Testis (tissue), 3 donors: Measurements from ENCODE around the gene PRTG. TPM values are rescaled to one million over a fixed set of nuclear protein-coding genes. Genes with fewer than 3 reads are reported as not detected.
"Not testable (repeated sequence)": the region's sequence is repeated elsewhere in the genome, so short reads cannot be mapped to it uniquely, and the experiment has no call there.

Source experiments
- DNase-seq: peaks from one replicate; pipeline ENCODE4 v3.0.0-alpha.2; 2019
- H3K27ac ChIP-seq, 2 donors: fragments of 200-600 bp; sonication (generic); one replicate each; pipeline ENCODE4 v1.5.1; 2019
- H3K27me3 ChIP-seq: fragments of 200-600 bp; sonication (generic); one replicate; pipeline ENCODE4 v1.5.1; 2019
- H3K36me3 ChIP-seq: fragments of 200-600 bp; sonication (generic); one replicate; pipeline ENCODE4 v1.5.1; 2017; ENCODE audit warnings: low read depth; ENCODE audit errors: missing control alignments
- H3K4me1 ChIP-seq: fragments of 200-600 bp; sonication (generic); one replicate; pipeline ENCODE4 v1.5.1; 2019
- H3K4me3 ChIP-seq, 2 donors: fragments of 200-600 bp; sonication (generic); one replicate each; pipeline ENCODE4 v1.5.1; 2017 to 2019
- H3K9me3 ChIP-seq: fragments of 200-600 bp; sonication (generic); one replicate; pipeline ENCODE4 v1.5.1; 2017
- POLR2A ChIP-seq: fragments of 450-650 bp; IDR thresholded peaks from one replicate; pipeline ENCODE4 v1.6.1; 2017; ENCODE audit warnings: antibody characterized with exemption, mild to moderate bottlenecking, moderate library complexity
- WGBS, 2 donors: methylation state at CpG; one replicate each; pipeline ENCODE4 v1.1.5; 2018; 5-methylcytosine and 5-hydroxymethylcytosine counted together
- intact Hi-C: fragments of 100-400 bp; cut with DNase I; formaldehyde crosslinking; loops from one replicate; pipeline ENCODE4 v1.15.1; 2023; ENCODE audit warnings: low total_unique reads
- polyA plus RNA-seq: library from polyadenylated mRNA; stranded (reverse); fragments of 350-450 nt; fragmentation: Illumina TruSeq; extraction: RNeasy Lipid Tissue Mini Kit (QIAGEN cat#74804); gene quantifications from one replicate; pipeline ENCODE4 v1.2.3, GENCODE V29; 2014; ENCODE audit warnings: low read depth, low replicate concordance; ENCODE audit not compliant: insufficient read depth
- total RNA-seq, 2 donors: library from RNA; depleted of rRNA; stranded (reverse); fragments of >200 nt; gene quantifications; one replicate each; pipeline ENCODE4 v1.2.3, GENCODE V29; 2016
- TF ChIP-seq, protein P1 (sequence below), 3 experiments: fragments of 450-650 bp in 2 of 3; fragments of 200-600 bp in 1 of 3; sonication (generic) in 1 of 3; IDR thresholded peaks; one replicate each; pipeline ENCODE4 v1.5.1; 2016 to 2019; ENCODE audit warnings: antibody characterized with exemption in 3 of 3, mild to moderate bottlenecking in 2 of 3, moderate library complexity in 1 of 3

PRTG gene
- total and polyA plus RNA-seq, 3 donors from 2014 or later = 14.7 to 29.7 (median 26.3) TPM

DNA sequence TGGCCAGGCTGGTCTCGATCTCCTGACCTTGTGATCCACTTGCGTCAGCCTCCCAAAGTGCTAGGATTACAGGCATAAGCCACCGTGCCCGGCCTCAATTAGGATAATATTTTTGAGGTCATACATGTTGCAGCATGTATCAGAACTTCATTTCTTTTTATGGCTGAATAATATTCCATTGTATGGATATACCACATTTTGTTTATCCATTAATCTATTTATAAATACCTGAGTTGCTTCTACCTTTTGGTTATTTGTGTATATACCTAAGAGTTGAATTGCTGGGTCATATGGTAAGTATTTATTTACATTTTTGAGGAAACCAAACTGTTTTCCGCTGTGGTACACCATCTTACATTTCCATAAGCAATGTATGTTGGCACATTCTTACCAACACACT, 136.7 kb downstream of the PRTG start:
- TF ChIP-seq, protein P1, sequence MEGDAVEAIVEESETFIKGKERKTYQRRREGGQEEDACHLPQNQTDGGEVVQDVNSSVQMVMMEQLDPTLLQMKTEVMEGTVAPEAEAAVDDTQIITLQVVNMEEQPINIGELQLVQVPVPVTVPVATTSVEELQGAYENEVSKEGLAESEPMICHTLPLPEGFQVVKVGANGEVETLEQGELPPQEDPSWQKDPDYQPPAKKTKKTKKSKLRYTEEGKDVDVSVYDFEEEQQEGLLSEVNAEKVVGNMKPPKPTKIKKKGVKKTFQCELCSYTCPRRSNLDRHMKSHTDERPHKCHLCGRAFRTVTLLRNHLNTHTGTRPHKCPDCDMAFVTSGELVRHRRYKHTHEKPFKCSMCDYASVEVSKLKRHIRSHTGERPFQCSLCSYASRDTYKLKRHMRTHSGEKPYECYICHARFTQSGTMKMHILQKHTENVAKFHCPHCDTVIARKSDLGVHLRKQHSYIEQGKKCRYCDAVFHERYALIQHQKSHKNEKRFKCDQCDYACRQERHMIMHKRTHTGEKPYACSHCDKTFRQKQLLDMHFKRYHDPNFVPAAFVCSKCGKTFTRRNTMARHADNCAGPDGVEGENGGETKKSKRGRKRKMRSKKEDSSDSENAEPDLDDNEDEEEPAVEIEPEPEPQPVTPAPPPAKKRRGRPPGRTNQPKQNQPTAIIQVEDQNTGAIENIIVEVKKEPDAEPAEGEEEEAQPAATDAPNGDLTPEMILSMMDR (IDR thresholded peaks at IDR 0.05) = no peak
- no peak for TF ChIP-seq POLR2A
- intact Hi-C loops = no loop called here

DNA sequence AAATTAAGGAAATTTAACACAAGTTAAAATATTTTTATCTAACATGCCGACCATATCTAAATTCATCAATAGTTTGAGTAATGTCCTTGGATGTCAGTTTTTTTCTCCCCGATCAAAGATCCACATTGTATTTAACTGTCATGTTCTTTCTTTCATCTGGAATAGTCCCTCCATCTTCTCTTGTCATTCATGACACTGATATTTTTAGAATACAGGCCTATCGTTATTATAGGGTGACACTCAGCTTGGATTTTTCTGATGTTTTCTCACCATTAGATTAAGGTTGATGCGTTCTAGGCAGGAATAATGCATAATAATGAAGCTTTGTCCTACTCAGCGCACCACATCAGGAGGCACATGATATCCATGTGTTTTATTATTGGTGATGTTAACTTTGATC, 141.6 kb downstream of the PRTG start:
- no peak overlapping the region for H3K4me3 ChIP-seq
- H3K36me3 ChIP-seq = no peaks in the 10 kb centered on the region
- no peaks in the 10 kb centered on the region for H3K9me3 ChIP-seq
- no peak overlapping the region for H3K27ac ChIP-seq
- no peaks in the 10 kb centered on the region for H3K4me1 ChIP-seq
- no peaks in the 10 kb centered on the region for H3K27me3 ChIP-seq
- WGBS, 2 donors = 82 to 90% methylated on average over 5 of the region's 5 CpGs
- intact Hi-C loops = no loop called here
- no peak for TF ChIP-seq POLR2A
- TF ChIP-seq, protein P1 (IDR thresholded peaks at IDR 0.05) = no peak
- no peak for DNase-seq

More for the DNA sequence above, 136.7 kb downstream of the PRTG start:
- Histone ChIP-seq H3K27ac (no peak overlapping the region), H3K9me3 (no peaks in the 10 kb centered on the region), H3K27me3 (no peaks in the 10 kb centered on the region), H3K36me3 (no peaks in the 10 kb centered on the region), H3K4me1 (no peaks in the 10 kb centered on the region), H3K4me3 (no peak overlapping the region)
- 89 to 93% methylated on average over 5 of the region's 5 CpGs for WGBS, 2 donors
- DNase-seq = no peak

DNA sequence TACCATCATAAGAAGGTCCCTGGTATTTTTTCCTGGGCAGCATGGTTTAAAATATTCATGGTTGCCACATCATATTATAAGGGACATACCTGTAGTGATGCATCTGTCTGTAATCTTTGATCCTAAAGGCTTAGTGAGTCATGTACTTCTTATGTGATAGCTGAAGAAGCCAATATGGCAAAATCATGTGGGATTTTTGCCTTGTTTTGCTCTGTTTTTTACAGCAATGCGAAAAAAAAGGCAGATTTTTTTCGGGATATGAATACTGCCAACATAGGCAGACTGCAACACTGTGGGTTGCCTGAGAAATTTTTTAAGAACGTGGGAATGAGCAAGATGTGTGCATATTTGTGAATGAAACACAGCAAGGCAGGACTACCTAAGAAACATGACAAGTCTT, 143.5 kb downstream of the PRTG start:
- DNase-seq = no peak
- Histone ChIP-seq H3K27me3 (no peaks in the 10 kb centered on the region), H3K4me1 (no peaks in the 10 kb centered on the region), H3K9me3 (no peaks in the 10 kb centered on the region), H3K4me3 (no peak overlapping the region), H3K27ac (no peak overlapping the region), H3K36me3 (no peaks in the 10 kb centered on the region)
- WGBS, 2 donors = 67 to 77% methylated on average over 3 of the region's 3 CpGs
- intact Hi-C loops = no loop called here
- TF ChIP-seq, protein P1 (IDR thresholded peaks at IDR 0.05) = no peak
- no peak for TF ChIP-seq POLR2A

DNA sequence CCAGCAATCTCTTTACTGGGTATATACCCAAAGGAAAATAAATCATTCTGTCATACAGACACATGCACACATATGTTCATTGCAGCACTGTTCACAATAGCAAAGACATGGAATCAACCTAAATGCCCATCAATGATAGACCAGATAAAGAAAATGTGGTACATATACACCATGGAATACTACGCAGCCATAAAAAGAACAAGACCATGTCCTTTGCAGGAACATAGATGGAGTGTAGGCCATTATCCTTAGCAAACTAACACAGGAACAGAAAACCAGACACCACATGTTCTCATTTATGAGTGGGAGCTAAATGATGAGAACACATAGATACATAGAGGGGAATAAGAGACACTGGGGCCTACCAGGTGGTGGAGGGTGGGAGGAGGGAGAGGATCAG, 149.9 kb downstream of the PRTG start:
- DNase-seq, H3K4me3 ChIP-seq, H3K27ac ChIP-seq, H3K27me3 ChIP-seq, H3K4me1 ChIP-seq, intact Hi-C loops, H3K36me3 ChIP-seq, H3K9me3 ChIP-seq: not testable (repeated sequence)
- WGBS, 2 donors = 96 to 100% methylated on average over 1 of the region's 1 CpG

DNA sequence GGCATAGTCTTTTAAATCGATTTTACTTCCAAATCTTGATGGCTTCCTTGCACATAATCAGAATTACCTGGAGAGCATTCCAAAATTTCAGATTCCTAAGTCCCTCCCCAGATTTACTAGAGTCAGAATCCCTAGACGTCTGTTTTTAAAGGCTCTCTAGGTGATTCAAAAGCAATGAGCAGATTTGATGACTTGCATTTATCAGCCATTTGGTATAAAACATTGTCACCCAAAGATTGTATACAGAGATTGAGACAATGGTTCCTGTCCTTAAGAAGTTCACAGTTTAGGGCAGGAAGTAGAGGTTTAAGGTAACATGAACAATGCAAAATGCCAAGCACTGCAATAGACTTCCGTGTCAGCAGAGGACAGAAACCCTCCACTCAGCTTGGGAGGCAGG, 152.2 kb downstream of the PRTG start:
- Histone ChIP-seq H3K4me3 (no peak overlapping the region), H3K27me3 (no peaks in the 10 kb centered on the region), H3K36me3 (no peaks in the 10 kb centered on the region), H3K9me3 (no peaks in the 10 kb centered on the region), H3K27ac (no peak overlapping the region), H3K4me1 (no peaks in the 10 kb centered on the region)
- no peak for TF ChIP-seq POLR2A
- TF ChIP-seq, protein P1 (IDR thresholded peaks at IDR 0.05) = no peak
- DNase-seq = no peak
- WGBS, 2 donors = 75 to 78% methylated on average over 3 of the region's 3 CpGs
- intact Hi-C loops = no loop called here
